Gastroesophageal sphincter (tissue), 3 donors: Measurements from ENCODE around the gene LORICRIN.

ENCODE experiments used
- EP300 ChIP-seq: sonication (generic); formaldehyde crosslinking; IDR thresholded peaks from one replicate; pipeline ENCODE4 v1.6.1; 2017; ENCODE audit warnings: antibody characterized with exemption, mild to moderate bottlenecking
- POLR2A ChIP-seq, 2 donors: fragments of 450-650 bp; IDR thresholded peaks; one replicate each; pipeline ENCODE4 v1.6.1; 2017; ENCODE audit warnings: antibody characterized with exemption in 2 of 2, mild to moderate bottlenecking in 2 of 2, moderate library complexity in 1 of 2
- POLR2AphosphoS5 ChIP-seq: sonication (generic); formaldehyde crosslinking; IDR thresholded peaks from one replicate; pipeline ENCODE4 v1.6.1; 2017; ENCODE audit warnings: antibody characterized with exemption
- TF ChIP-seq, protein P1 (sequence below), 4 experiments: fragments of 200-600 bp in 2 of 4; fragments of 450-650 bp in 2 of 4; sonication (generic) in 1 of 4; IDR thresholded peaks; one replicate each; pipeline ENCODE4 v1.5.1; 2017 to 2019; ENCODE audit warnings: antibody characterized with exemption in 4 of 4, mild to moderate bottlenecking in 2 of 4, moderate library complexity in 2 of 4

DNA sequence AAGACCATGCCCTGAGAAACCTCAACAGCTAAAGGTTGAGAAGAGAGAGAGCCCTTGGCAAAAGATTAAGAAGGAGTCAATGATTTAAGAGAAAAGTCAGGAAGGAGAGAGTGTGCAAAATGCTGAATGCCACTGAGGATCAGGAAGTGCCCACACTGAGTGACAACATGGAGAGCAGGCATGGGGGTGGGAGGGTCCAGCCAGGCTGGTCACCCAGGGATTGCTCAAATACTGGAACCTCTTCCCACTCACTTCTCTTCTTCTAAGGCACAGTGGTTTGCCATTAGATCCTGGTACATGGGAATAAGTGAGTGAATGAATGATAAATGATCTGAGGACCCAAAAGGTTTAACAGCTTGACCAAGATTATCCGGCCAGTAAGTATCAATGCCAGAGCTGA is 31.0 kb upstream of the LORICRIN start:
- TF ChIP-seq POLR2A (IDR thresholded peaks at IDR 0.05): no peak
- TF ChIP-seq, protein P1, sequence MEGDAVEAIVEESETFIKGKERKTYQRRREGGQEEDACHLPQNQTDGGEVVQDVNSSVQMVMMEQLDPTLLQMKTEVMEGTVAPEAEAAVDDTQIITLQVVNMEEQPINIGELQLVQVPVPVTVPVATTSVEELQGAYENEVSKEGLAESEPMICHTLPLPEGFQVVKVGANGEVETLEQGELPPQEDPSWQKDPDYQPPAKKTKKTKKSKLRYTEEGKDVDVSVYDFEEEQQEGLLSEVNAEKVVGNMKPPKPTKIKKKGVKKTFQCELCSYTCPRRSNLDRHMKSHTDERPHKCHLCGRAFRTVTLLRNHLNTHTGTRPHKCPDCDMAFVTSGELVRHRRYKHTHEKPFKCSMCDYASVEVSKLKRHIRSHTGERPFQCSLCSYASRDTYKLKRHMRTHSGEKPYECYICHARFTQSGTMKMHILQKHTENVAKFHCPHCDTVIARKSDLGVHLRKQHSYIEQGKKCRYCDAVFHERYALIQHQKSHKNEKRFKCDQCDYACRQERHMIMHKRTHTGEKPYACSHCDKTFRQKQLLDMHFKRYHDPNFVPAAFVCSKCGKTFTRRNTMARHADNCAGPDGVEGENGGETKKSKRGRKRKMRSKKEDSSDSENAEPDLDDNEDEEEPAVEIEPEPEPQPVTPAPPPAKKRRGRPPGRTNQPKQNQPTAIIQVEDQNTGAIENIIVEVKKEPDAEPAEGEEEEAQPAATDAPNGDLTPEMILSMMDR (IDR thresholded peaks at IDR 0.05): no peak
- TF ChIP-seq EP300: no peak
- TF ChIP-seq POLR2AphosphoS5: no peak
